Activated effector memory CD4-positive, alpha-beta T cell treated with anti-CD3 and anti-CD28 coated beads, Interleukin-2, amount 50 U/mL, for 16 hours (primary cell): Measurements from ENCODE around the gene MAFG.
A peak's percentile ranks its signal among the peaks of the same experiment; 100 is the strongest.

Source experiments
- DNase-seq: peaks from one replicate; pipeline ENCODE4 v3.0.0-alpha.2; 2020

Gene MAFG

GRCh38 chr17:81934850-81935708, 7.5 kb upstream of the MAFG start:
- no peak for DNase-seq

DNA sequence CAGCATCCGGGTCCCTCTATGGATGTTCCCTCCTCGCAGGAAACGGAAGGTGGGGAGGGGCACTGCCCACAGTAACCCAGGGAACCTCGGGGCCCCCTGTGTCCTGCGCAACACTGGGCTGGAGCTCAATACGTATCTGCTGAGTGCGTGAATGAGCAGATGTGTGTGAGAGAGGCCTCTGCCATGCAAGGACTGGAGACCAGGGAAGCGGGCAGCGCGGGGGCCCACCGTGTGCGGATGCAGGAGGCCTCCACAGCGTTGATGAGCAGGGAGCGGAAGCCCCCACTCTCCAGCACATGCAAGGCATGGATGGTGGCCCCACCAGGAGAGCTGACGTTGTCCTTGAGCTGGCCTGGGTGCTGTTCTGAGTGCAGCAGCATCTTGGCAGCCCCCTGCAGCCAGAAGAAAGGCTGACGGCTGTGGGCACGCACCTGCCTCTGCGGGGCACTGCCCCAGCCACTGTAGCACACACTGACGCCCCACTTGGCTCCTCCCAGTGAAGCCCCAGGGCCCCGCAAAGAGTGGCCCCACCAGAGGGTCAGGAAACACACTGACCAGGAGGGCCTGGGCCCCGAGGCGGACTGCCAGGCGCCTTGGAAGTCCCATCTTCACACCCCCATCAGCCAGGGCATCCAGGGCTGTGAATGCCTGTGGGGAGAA, 6.7 kb upstream of the MAFG start:
- no peak for DNase-seq

- no peak for DNase-seq
These were observed 5.7 kb upstream of the MAFG start for GRCh38 chr17:81933178-81933699.

DNA sequence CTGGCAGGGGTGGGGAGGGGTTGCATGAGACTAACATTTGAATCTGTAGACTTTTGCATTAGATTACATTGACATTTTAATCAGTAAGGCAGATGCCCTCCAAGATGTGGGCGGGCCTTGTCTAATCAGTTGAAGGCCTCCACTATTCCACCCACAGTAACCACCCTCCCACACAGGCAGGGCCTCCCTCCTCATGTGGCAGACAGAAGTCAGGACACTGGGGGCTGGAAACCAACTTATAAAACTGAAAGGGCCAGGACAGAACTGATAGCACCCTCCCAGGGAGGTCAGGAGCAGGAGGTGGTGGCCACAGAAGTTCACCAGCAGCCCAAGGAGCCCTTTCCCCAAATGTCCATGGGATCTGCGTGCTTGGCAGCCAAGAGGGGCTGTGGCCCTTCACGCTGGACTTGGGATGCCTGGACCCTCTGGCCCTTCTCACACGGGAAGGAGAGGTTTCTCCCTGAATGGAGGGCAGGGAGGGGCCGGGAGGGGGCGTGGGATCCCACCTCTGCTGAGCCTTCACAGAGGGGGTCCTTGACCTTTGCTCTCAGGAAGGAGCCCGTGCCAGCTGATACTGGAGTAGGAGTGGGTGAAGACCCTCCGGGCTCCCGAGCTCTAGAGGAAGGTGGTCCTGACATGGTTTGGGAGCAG, 4.9 kb upstream of the MAFG start:
- no peak for DNase-seq

- DNase-seq = no peak
These were observed 4.2 kb upstream of the MAFG start for GRCh38 chr17:81931557-81932332.

- DNase-seq = no peak
These were observed 3.6 kb upstream of the MAFG start for GRCh38 chr17:81931189-81931556.

GRCh38 chr17:81930142-81931125, 2.9 kb upstream of the MAFG start:
- no peak for DNase-seq

DNA sequence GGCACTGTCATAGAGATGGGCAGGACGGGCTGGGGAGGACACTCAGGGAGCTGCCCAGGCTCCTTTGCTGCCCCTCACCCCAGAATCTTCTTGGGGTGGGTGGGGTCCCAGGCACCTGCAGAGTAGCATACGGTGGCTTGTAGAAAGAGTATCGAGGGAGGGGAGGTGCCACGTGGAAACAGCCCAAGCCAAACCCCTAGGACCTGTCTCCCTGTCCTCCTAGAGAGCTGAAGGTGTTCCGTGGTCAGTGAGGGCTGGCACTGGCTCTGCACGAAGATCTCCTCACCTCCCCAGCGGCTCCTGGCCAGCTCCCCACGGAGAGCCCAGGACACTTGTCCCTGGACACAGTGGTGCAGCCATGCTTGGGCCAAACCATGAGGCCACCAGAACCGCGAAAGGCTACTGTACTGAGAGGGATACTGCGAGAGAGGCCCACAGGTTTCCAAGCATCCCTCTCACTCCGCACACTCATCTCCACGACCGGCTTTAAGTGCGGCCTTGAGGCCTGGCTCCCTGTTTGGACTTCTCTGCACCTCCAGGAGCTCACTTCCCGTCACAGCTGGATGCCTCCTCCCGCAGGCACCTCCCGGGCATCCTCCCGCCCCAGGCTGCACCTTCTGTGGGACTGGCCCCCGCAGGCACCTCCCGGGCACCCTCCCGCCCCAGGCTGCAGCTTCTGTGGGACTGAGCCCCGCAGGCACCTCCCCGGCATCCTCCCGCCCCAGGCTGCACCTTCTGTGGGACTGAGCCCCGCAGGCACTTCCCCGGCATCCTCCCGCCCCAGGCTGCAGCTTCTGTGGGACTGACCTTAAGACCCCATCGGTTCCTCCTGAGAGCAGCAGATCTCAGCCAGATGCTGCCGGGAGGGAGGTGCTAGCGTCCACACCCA, 2.0 kb upstream of the MAFG start:
- no peak for DNase-seq

GRCh38 chr17:81928544-81929252, 1.2 kb upstream of the MAFG start:
- DNase-seq = no peak

- peak; percentile 76 for DNase-seq
These were observed 333 bp downstream of the MAFG start for GRCh38 chr17:81927152-81927652.

DNA sequence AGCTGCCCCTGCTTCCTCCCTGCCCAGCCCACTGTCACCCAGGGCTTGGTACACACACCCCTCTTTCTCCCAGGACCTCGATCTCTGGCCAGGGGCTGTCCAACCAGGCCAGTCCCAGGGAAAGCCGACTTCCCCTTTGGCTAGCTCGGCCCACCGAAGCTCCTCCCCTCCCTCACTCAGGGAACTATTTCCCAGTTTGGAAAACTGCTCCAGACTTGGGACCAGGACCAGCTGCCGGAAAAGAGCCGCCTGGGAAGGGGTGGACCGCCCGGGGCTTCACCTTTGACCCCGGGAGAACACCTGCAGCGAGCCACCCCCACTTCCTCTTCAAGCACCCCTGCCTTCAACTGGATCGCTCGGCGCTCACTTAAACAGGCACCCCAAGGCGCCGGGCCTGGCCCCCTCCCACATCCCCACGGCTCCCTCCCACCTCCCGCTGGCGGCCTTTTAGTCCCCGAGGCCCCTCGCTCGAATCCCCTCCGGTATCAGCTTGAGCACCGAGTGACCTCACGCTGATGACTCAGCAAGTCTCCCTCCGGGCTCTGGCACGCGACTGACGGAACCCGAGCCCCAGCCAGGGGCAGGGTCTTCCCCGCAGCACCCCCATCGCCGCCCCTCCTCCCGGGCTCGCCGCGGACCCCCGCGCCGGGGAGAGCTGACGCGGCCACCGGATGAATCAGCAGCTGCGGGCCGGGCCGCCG, 934 bp downstream of the MAFG start:
- peak; percentile 90 for DNase-seq

DNA sequence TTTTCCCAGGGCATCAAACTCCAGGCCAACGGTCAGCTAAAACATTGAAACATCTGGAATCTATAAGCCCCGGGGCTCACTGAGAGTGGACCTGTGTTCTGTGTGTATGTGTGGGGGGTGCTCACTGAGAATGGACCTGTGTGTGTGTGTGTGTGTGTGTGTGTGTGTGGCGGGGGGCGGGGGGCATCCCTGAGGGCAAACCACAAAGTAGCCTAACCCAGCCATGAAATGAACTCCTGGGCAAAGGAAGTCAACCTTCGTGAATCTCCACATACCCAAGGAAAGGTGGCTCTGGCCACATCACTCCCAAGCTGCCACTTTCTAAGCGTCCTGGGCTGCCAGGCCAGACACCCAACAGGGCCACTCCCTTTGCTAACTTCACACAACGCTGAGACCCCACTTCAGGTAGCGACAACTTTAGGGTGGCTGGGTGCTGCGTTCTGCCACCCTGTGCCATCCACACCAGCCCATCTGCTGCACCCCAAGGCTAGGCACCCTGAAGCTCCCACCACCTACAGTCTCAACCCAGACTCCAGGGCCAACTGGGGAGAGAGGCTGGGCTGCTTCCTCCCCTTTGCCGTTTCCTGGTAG, 1.6 kb downstream of the MAFG start:
- DNase-seq = no peak

- DNase-seq = peak; percentile 73
These were observed 2.7 kb downstream of the MAFG start for GRCh38 chr17:81924557-81925532.

DNA sequence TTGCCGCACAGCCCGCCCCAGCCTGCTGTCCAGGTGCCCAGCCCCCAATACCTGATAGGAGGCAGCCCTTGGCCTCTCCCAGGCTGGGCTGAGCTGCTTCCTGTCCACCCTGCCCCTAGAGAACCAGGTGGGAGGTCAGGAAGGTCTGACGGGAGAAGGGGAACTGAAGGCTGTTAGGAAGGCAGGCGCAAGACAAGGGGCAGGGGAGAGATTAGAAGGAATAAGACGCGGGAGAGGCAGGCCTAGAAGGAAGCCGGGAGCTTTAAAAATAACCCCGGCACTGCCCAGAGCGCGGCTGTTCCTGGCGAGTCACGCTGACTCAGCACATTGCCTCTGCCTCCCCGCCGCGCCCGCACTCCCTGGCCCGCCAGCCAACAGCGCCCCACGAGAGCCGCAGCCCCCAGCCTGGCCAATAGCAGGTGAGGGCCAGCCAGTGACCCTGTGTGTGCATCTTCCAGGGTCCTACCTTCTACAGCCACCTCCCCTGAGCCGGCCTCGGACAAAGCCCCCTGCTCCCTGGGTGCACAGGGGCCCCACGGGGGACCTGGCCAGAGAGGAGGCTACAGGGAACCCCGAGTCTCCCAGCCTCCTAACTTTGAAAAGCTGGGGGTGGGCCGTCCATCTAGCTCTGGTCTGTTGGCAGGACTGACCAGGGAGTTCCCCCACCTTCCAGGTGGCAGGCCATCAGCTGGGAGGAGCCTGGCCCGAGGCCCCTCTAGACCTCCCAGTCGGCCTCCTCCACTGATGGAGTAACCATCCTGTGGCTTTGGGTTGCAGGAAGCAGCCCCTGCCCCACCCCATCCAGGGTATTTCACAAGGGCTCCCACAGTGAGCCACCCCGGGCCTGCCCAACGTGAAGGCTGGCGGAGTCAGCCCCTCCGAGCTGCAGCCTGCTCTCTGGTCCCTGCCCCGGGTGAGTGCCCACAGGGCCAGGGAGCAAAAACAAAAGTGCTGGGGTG, 4.0 kb downstream of the MAFG start:
- DNase-seq = no peak

DNA sequence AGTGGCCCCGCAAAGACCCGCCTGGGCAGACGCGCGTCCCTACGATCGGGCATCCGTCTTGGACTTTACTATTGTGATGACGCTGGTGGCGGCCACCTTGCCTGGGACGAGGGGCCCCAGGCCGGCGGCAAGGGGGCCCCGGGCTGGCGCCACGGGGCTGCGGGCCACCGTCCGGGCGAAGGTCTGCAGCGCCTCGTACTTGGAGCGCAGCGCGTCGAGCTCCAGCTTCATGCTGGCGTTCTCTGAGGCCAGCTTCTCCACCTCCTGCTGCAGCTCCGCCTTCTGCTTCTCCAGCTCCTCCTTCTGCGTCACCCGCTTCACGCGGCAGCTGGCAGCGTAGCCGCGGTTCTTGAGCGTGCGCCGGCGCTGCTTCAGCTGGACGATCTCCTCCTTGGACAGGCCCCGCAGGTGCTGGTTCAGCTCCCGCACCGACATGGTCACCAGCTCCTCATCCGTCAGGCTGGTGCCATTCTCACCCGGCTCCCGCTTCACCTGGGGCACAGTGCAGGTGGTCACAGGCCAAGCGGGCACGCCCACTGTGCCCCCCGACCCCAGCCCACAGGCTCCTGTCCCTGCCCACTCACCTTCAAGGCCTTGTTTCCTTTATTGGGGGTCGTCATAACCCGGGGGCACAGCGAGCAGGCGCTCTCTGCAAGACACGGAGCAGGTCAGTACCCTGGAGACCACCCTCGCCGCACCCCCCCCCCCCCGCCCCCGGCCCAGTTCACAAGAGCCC, 4.8 kb downstream of the MAFG start:
- DNase-seq = no peak
